Stimulated activated CD4-positive, alpha-beta T cell treated with anti-CD3 and anti-CD28 coated beads, Interleukin-12 subunit alpha, Interleukin-12 subunit beta, amount 100 ng/mL, for 48 hours (primary cell): ENCODE results near the gene ZNF425.
"Not testable (repeated sequence)": the region's sequence is repeated elsewhere in the genome, so short reads cannot be mapped to it uniquely, and the experiment has no call there.

Experiments used
- DNase-seq, 3 donors: peaks; one replicate each; pipeline ENCODE4 v3.0.0-alpha.2; 2020; ENCODE audit warnings: low read depth in 2 of 3, low spot score in 1 of 3

ZNF425 gene, protein sequence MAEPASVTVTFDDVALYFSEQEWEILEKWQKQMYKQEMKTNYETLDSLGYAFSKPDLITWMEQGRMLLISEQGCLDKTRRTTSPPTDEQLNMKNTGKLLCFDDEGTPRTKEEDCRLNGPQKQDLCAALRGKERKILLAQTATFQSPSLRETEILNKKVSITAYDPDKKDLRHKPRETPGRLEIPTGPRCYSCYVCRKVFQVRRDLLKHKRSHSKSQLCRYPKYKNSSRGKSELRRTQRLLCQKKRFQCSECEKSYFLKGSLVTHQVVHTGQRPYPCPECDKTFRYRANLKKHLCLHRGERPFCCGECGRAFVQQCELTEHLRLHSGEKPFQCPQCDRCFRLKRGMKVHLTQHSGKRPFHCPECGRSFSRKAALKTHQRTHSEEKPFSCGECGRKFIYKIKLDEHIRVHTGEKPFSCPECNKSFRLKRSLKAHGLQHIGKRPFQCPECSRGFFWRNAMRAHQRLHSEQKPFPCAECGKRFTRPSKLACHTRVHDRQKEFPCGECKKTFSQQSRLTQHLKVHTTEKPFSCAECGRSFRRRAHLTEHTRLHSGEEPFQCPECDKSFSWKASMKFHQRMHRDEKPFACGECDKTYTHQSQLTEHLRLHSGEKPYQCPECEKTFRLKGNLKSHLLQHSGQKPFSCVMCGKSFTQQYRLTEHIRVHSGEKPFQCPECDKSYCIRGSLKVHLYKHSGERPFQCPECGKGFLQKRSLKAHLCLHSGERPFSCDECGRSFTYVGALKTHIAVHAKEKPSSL

DNA sequence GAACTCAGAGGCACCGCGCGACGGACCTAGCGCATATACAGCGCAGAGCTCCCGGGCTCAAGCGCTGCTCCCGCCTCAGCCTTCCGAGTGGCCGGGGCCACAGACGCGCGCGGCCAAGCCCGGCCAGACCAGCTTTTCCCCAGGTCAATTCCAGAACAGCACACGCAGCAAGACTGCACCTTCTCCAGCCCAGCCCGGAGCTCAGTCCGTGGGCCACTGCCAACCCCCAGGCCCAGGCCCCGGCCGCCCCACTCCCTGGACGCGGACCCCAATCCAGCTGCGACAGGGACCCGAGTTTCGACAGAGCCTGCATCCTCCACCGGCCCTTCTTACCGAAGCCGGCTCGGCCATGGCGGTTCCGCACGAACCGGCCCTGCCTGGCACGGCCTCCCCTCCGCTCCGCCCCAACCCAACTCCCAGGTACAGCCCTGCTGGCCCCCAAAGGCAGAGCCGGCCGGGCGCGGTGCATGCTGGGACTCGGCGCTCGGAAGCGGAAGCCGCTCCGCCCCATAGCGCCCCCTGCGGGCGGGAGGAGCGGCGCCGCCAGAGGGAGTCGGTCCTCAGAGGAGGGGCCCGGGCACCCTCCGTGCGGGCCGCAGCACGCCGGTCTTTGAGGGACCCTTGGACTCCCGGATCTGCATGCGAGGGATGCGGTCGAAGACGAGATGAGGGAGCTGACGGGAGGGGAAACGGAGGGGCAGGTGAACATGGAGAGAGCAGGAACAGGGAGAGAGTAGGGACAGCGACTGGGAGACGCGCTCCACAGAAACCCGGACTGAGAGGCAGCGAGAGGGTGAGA is at the start of gene ZNF425:
Gene ZNF425 (minus strand): TSS at position 462 of the 799 bp plus-strand sequence. CDS start 111 bp downstream, at position 351.
- peak; percentile 86 to 92 (median 91) for DNase-seq

DNA sequence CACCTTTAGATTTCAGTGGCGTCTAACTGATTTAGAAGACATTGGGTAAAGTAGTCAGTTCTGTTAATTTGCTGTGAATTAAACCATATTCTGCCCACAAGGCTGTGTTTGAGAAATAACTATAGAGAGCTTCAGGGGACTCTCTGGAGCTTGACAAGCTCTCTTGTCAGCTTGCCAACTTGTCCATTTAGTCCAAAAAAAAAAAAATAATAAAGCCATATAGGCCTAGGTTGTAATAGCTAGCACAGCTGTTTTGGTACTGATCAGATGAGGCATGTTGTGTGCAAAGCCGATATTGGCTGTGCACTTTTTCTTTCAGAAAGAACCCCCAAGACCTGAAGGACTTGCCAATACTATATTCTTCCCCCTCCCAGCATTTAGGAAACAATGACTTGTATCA is 49.0 kb upstream of the ZNF425 start:
- DNase-seq, result no peak

DNA sequence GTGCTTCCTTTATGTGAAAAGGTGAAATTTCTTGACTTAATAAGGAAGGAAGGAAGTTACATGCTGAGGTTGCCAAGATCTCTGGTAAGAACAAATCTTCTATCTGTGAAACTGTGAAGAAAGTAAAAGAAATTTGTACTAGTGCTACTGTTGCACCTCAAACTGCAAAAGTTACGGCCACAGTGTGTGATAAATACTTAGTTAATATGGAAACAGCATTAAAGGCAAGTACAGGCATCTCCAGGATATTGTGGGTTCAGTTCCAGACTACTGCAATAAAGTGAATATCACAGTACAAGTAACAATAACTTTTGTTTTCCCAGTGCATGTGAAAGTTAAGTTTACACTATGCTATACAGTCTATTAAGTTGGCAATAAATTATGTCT is 46.4 kb upstream of the ZNF425 start:
- no peak for DNase-seq

DNA sequence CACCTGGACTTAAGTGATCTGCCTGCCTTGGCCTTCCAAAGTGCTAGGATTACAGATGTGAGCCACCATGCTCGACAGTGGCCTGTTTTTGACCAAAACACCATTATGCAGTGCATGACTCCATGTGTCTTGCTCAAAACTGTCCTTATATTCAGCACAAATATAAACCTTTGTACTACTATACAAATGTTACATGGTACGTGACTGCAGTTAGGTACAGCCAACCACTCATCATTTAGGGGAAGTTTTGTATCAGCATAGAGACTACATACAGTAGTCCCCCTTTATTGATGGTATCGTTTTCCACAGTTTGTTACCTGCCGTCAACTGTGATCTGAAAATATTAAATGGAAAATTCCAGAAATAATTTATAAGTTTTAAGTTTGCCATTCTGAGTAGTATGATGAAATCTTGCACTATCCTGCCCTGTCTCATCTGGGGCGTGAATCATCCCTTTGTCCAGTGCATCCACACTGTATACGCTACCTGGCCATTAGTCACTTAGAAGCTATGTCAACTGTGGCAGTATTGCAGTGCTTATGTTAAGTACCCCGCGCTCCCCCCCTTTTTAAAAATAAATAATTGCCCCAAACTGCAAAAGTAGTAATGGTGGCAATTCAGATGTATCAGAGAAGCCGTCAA is 45.9 kb upstream of the ZNF425 start:
- no peak for DNase-seq

DNA sequence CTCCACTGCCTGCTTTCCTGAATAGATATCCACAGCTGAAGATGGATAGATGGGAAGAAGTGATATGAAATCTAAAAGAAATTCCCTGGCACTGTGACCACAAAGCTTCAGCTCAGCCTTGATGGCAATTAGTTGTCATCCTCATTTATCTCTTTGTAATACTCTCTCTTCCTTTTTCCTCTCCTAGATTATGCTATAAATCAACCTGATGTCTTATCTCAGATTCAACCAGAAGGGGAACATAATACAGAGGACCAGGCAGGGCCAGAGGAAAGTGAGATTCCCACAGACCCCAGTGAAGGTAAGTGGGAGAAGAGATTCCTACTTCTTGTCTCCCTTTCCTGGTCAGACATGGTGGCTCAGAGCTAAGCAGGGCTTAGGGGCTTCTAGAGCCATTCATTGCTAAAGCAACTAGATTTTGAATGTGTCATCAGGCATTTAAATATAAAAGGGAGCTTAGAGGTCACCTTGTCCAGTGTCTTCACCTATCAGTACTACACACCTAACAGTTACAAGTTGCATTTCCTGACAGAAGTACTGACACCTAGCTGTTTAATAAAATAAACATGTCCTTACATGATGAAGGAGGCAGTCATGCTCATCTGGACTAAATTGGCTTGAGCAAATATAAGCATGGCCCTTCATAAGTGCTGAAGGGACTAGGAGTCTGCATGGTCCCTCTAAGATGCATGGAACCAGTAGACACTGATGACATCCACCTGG is 40.7 kb upstream of the ZNF425 start:
- no peak for DNase-seq

DNA sequence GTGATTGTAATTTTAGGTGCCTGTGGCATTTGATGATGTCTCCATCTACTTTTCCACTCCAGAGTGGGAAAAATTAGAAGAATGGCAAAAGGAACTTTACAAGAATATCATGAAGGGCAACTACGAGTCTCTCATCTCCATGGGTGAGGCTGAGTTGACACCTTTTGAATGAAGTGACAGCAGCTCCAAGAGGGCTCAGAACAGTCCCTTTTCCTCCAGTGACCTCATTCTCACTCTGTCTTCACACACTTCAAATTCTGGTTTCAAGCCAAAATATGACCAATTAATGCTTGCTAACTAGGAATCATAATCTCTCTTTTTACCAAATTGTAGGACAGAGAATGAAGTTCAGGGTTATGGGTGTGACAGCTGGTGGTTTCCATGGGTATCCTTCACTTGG is 40.0 kb upstream of the ZNF425 start:
- DNase-seq, result no peak

DNA sequence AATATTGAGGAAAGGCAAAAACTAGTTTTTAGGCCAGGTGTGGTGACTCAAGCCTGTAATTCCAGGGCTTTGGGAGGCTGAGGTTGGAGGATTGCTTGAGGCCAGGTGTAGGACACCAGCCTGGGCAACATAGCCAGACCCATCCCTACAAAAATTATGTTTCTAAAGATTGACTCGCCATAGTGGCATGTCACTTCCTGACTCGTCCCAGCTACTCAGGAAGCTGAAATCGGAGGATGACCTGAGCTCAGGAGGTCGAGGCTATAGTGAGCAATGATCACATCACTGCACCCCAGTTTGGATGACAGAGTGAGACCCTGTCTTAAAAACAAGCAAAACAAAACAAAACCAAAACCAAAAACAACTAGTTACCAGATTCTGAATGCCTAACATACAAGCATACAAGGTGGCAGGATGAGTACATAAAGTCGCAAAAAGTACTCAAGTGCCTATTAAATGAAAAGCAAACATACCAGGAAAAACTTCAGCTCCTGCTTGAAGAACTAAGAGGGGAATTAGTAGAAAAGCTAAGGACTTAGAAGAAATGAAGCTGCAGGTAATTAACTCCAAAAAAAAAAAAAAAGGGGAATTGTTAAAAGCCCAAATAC is 35.2 kb upstream of the ZNF425 start:
- DNase-seq, result no peak

DNA sequence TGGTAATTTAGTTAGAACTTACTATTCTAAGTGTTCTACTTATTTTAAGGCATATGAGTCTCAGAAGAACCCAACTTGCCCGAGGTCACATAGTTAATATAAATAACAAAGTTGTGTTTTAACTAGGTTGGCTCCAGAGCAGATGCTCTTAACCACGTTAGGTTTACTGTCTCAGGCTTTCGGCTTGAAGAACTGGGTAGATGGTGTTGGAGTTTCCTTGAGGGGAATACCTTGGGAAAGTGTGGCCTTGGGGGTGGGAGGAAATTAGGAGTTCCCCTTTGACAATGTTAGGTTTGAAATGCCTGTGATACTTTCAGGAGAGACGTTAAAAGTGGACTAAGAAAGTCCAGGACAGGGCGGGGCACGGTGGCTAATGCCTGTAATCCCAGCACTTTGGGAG is 30.8 kb upstream of the ZNF425 start:
- DNase-seq, result no peak

DNA sequence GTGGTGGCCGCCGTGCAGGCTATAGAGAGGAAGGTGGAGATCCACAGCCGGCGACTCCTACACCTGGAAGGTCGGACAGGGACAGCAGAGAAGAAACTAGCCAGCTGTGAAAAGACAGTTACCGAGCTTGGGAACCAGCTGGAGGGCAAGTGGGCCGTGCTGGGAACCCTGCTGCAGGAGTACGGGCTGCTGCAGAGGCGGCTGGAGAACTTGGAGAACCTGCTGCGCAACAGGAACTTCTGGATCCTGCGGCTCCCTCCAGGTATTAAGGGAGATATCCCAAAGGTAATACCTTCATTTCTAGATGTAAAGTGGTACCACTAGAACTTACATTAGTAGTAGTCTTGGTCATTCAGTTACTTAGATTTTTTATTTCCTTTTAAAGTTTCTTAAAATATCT is 27.9 kb upstream of the ZNF425 start:
- no peak for DNase-seq

DNA sequence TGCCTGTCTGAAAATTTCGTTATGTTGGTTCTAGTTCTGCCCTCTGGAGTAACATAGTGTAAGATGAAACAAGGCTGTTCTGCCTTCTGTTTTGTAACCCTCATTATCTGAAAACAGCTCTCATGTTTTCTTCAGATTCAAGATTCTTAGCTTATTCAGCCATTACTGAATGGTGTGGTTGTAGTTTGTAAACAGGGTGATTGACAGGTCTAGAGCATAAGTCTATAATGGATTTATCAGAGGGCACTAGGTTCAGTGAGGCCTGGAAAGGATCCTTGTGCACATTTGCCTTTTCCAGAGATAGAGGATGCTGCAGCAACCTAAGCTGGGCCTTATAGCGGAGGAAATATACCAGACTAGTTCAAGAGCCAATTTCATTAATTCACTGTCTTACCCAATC is 27.2 kb upstream of the ZNF425 start:
- no peak for DNase-seq

DNA sequence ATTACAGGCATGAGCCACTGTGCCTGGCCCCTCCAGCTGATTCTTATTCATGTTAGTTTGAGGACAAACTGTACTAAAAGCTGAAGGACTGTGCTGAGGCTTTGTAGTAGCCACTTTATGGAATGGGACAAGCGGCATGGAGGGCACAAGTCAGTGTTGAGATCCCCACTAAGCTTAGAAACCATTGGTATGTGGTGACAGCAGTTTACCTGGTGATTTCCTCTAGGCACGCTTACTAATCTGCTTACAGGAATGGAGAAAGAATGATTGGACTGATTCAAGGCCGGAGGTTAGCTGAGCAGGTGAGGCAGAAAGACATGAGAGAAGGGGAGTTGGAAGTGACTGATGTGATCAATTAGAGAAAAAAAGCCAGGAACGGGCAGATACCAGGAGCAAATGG is 24.9 kb upstream of the ZNF425 start:
- no peak for DNase-seq

DNA sequence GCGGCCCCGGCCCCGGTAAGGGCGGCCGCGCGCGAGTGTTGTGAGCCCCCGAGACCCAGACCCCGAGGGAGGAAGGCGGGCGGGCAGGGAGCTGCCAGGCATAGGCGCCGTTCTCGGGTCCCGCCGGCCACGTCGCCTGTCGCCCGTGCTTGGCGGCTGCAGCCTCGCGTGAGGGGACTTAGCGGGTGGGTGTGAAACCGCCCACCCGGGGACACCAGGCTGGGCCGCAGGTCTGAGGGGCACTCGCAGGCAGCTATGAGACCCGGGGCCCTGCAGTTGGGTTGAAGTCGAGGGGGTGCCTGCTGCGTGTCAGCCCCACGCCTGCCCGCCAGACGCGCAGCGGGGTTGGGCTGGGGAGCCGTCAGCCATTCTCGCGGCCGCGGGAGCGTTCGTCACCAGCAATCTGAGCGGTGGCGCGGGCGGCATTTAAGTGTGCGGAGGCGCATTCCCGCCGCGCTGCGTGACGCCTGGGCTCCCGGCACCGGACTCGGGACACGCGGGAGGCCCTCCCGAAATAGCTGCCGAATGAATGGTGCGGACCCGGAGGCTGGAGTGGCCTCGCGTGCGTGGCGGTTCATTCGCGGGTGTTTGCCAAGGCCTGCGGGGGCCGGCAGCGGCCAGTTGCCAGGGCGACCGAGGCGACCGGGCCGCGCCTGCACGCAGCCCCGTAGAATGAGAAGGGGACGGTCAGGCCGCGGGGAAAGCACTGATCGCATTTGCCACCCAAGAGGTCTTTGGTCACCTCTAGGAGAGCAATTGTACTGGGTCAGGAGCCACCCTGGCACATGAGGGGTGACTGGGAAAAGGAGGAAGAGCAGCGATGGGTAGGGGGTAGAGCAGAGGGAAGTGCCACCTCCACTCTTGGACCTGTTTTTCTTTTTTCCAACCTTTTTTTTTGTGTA is 21.9 kb upstream of the ZNF425 start:
- peak in 2 of 3 donors; percentile 26 to 51 for DNase-seq

DNA sequence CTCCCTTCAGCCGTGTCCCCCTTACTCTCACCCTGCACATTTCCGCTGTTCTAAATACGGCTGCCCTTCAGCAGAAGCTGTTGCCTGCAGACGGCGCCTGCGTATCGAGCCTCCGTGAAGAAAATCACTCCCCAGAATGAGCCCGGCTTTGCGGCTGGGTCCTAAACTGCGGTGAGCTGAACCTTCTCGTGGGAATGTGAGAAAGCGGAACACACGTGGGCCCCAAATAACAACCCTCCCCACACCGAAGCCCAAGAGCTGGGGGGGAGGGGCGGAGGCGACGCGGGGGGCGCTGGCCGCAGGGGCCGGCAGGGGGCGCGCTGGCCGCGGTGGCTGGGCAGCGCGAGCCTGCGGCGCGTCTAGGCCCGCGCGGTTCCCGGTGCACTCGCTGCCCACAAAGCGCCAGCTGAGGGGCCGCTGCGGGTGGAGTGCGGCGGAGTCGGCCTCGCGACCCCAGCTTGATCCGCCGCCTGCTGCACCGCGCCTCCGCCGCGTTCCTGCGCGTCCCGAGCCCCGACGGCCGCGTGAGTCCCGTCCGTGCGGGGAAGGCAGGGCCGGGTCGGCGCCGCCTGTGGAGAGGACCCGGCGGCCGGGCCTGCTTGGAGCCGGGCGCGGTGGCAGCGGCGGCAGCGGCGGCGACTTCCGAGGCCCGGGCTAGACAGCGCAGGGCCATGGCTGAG is 21.1 kb upstream of the ZNF425 start, which contains the start of gene ZNF398:
Gene ZNF398 (plus strand): TSS at position 382 of the 680 bp plus-strand sequence. CDS start 290 bp downstream, at position 672.
- peak; percentile 56 to 72 (median 62) for DNase-seq

DNA sequence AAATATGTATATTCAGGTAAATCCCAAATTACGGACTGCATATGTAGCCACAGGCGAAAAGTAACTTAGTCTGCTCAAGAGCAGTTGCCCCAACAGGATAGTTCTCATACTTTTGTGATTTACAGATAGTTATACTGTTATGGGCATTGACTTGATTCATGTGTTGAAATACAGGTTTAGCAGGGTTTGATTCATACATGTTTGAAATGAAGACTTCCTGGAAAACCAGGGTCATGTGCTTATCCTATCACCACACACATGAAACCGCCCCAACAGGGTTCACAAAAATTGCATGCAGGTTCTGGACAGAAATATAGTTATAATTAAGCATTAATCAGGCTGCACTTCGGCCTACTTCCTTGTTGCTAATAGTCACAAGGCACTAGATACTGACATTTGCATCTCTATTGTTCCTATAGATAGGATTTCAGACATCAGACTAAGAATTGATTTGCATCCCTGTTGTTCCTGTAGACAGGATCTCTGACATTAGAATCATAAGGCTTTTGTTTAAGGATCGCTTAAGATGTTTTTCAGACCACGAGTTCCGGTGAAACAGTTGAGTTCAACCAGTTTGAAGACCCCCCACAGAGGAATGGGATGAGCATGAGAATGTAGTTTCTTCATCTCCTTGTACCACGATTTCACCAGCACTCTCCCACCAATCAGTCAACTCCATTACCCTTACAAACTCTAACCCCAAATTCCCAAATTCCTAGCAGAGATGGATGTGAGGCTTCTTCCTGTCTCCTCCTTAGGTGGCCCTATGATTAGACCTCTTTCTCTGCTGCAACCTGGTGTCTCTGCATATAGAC is 19.1 kb upstream of the ZNF425 start:
- DNase-seq, result no peak

DNA sequence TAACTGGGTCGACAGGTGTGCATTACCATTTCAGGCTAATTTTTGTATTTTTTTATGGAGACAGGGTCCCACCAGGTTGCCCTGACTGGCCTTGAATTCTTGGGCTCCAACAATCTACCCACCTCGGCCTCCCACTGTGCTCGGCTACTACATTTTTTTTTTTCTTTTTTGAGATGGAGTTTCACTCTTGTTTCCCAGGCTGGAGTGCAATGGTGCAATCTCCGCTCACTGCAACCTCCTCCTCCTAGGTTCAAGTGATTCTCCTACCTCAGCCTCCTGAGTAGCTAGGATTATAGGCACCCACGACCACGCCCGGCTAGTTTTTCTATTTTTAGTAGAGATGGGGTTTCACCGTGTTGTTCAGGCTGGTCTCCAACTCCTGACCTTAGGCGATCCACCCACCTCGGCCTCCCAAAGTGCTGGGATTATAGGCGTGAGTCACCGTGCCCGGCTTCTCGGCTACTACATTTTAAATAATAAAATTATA is 18.4 kb upstream of the ZNF425 start:
- not testable (repeated sequence) for DNase-seq

DNA sequence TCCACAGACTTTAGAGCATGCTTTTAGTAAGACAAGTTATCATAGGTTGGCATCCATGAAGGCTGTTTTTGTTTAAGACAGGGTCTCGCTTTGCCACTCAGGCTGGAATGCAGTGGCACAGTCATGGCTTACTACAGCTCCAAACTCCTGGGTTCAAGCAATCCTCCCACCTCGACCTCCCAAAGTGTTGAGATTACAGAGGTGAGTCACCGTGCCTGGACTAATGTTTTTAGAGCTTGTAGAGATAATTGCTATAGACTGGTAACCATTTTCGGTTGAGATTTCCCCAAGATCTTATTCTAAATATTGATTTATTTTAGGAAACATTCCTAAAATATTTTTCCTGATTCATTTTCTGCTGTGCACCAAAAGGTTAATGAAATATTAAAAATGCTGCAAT is 15.8 kb upstream of the ZNF425 start:
- DNase-seq, result no peak

DNA sequence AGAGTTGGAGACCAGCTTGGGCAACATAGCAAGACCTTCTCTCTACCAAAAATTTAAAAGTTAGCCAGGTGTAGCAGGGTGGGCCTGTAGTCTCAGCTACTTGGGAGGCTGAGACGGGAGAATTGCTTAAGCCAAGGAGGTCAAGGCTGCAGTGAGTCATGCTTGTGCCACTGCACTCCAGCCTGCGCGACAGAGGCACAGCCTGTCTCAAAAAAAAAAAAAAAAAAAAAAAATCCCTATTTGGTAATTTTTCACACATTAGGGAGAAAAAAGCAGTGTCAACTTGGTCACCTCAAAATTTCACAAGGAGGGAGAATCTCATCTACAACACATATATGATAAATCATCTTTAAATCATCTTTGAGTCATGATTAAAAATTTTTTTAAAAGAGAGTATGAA is 14.7 kb upstream of the ZNF425 start:
- no peak for DNase-seq
